Measurements from ENCODE around the gene GRAMD2B. TPM values are rescaled to one million over a fixed set of nuclear protein-coding genes. Genes with fewer than 3 reads are reported as not detected.

The GRAMD2B gene
- total and polyA plus RNA-seq, 7 donors = 26.1 to 53.8 (median 44.4) TPM

- Histone ChIP-seq H3K9me3 (no peaks in the 10 kb centered on the region), H3K36me3 (no peaks in the 10 kb centered on the region), H3K4me1 (peaks cover 0 to 53% (median 41%) of the 10 kb centered on the region in 4 donors), H3K27me3 (no peaks in the 10 kb centered on the region), H3K4me3 (no peak overlapping the region), H3K27ac (no peak overlapping the region)
- TF ChIP-seq EP300 (IDR thresholded peaks at IDR 0.05) (no peak), POLR2A (IDR thresholded peaks at IDR 0.05) (no peak), CTCF (IDR thresholded peaks at IDR 0.05) (no peak), POLR2AphosphoS5 (IDR thresholded peaks at IDR 0.05) (no peak)
- WGBS, 2 donors = 16 to 69% methylated on average over 3 of the region's 3 CpGs
- intact Hi-C loops (cut with DNase I) = no loop called here
- DNase-seq = no peak
Observed at GRCh38 chr5:126389179-126389578, 34.0 kb upstream of the GRAMD2B start.

DNA sequence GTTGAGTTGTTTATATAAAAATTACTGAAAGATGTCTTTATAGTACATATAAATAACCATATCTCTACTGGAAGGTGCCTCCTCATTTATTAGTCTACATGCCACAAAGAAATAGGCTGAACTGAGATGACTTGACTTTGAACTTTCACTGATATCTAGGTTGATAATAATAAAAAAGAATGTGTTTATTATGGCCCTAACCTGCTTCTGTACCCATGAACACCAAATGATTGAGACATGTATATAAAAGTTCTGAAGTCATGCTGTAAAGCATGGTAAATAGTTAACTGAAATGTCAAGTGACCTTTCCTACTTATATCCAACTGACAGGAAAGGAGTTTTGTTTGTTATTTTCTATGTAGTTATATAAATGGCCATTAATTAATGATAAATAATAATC, 33.2 kb upstream of the GRAMD2B start:
- TF ChIP-seq POLR2AphosphoS5 (IDR thresholded peaks at IDR 0.05) = no peak
- TF ChIP-seq CTCF (IDR thresholded peaks at IDR 0.05) = no peak
- no peak for TF ChIP-seq POLR2A (IDR thresholded peaks at IDR 0.05)
- no peak for TF ChIP-seq EP300 (IDR thresholded peaks at IDR 0.05)
- Histone ChIP-seq H3K4me1 (peaks cover 0 to 45% (median 33%) of the 10 kb centered on the region in 4 donors), H3K27me3 (no peaks in the 10 kb centered on the region), H3K9me3 (no peaks in the 10 kb centered on the region), H3K4me3 (no peak overlapping the region), H3K27ac (no peak overlapping the region), H3K36me3 (no peaks in the 10 kb centered on the region)
- intact Hi-C loops (cut with DNase I) = no loop called here
- no peak for DNase-seq

DNA sequence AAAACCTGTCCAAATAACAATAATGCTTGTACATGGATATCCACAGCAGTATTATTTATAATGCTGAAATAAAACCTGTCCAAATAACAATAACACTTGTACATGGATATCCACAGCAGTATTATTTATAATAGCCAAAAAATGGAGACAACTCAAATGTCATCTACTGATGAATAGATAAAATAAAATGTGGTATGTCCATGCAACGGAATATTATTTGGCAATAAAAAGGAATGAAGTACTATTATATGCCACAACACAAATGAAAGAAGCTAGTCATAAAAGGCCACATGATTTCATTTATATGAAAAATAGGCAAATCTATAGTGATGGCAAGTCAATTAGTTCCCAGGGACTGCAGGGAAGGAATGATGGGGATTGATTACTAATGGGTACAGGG, 31.8 kb upstream of the GRAMD2B start:
- Histone ChIP-seq H3K36me3 (no peaks in the 10 kb centered on the region), H3K4me1 (peaks cover 0 to 32% (median 25%) of the 10 kb centered on the region in 4 donors), H3K27me3 (no peaks in the 10 kb centered on the region), H3K4me3 (no peak overlapping the region), H3K9me3 (no peaks in the 10 kb centered on the region), H3K27ac (no peak overlapping the region)
- intact Hi-C loops (cut with DNase I) = no loop called here
- no peak for DNase-seq
- TF ChIP-seq POLR2A (IDR thresholded peaks at IDR 0.05) (no peak), CTCF (IDR thresholded peaks at IDR 0.05) (no peak), POLR2AphosphoS5 (IDR thresholded peaks at IDR 0.05) (no peak), EP300 (IDR thresholded peaks at IDR 0.05) (no peak)
- WGBS, 2 donors = 90 to 92% methylated on average over 1 of the region's 1 CpG

DNA sequence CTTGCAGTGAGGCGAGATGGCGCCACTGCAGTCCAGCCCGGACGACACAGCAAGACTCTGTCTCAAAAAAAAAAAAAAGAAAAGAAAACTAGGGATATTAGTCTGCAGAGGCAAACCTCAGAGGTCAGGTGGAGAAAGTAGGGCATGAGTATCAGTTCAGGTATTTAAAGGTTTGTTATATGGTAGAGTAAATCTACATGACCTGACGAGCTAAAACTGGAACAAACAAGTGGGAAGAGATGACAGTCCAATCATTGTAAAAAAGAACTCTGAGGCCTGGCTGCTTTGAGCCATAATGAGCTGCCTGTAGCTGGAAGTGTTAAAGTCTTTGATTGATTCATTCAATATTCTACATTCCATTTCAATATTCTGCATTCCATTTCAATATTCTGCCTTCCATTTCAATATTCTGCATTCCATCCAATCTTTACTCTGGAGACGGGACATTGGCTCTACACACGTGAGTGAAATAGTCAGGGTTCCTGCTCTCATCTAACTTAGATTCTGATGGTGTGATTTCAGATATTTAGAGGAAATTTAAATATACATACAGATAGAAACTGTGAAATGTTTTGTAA, 28.9 kb upstream of the GRAMD2B start:
- intact Hi-C loops (cut with DNase I) = no loop called here
- 76 to 80% methylated on average over 7 of the region's 7 CpGs for WGBS, 2 donors

More for the DNA sequence above, 28.9 kb upstream of the GRAMD2B start:
- DNase-seq = no peak
- Histone ChIP-seq H3K36me3 (no peaks in the 10 kb centered on the region), H3K9me3 (no peaks in the 10 kb centered on the region), H3K4me3 (no peak overlapping the region), H3K27me3 (no peaks in the 10 kb centered on the region), H3K4me1 (peaks cover 0 to 14% (median 5%) of the 10 kb centered on the region in 4 donors), H3K27ac (no peak overlapping the region)
- TF ChIP-seq CTCF (IDR thresholded peaks at IDR 0.05) = no peak
- TF ChIP-seq POLR2AphosphoS5 (IDR thresholded peaks at IDR 0.05) = no peak
- TF ChIP-seq EP300 (IDR thresholded peaks at IDR 0.05) = no peak
- no peak for TF ChIP-seq POLR2A (IDR thresholded peaks at IDR 0.05)
